PC-9 (cell line): ENCODE data around the gene ABTB2.

Experiments
- EZH2 ChIP-seq: fragments of 200-600 bp; sonication (generic); IDR thresholded peaks from 2 replicates; pipeline ENCODE4 v1.8.0; 2017; ENCODE audit warnings: antibody characterized with exemption, low read depth
- TF ChIP-seq, protein P1 (sequence below): fragments of 200-600 bp; sonication (generic); conservative IDR thresholded peaks from 2 replicates; pipeline ENCODE4 v1.6.1; 2017; ENCODE audit warnings: mixed run types, antibody characterized with exemption, mild to moderate bottlenecking, moderate library complexity

DNA sequence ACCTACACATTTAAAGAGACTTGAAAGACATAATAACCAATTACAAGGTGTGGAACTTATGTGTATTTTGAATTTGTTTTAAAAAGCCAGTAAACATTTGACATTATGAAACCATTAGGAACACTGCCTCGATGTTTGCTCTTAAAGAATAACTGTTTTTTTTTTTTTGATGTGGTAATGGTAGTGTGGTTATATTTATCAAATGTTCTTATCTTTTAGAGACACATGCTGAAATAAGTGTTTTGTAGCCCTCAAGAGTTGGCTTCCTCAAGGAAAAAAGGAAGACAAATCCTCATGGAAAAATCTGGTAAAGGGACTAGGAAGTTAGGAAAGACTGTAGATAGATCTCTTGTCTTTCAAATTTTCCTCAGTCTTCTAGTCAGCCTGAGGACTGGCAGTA lies 2.2 kb upstream of the ABTB2 start:
- TF ChIP-seq, protein P1, sequence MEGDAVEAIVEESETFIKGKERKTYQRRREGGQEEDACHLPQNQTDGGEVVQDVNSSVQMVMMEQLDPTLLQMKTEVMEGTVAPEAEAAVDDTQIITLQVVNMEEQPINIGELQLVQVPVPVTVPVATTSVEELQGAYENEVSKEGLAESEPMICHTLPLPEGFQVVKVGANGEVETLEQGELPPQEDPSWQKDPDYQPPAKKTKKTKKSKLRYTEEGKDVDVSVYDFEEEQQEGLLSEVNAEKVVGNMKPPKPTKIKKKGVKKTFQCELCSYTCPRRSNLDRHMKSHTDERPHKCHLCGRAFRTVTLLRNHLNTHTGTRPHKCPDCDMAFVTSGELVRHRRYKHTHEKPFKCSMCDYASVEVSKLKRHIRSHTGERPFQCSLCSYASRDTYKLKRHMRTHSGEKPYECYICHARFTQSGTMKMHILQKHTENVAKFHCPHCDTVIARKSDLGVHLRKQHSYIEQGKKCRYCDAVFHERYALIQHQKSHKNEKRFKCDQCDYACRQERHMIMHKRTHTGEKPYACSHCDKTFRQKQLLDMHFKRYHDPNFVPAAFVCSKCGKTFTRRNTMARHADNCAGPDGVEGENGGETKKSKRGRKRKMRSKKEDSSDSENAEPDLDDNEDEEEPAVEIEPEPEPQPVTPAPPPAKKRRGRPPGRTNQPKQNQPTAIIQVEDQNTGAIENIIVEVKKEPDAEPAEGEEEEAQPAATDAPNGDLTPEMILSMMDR, result no peak
- no peak for TF ChIP-seq EZH2
